NOMO-1 (cell line): ENCODE data around the gene GSTM2.
"Not testable (repeated sequence)": the region's sequence is repeated elsewhere in the genome, so short reads cannot be mapped to it uniquely, and the experiment has no call there.

Experiments
- DNase-seq, 2 experiments: peaks; one replicate each; lab custom pipeline; 2025; ENCODE audit not compliant: unreplicated experiment in 2 of 2; lab: John Stamatoyannopoulos, UW

GSTM2 gene

GRCh38 chr1:109673861-109674260, 6.0 kb downstream of the GSTM2 start:
- not testable (repeated sequence) for DNase-seq

- not testable (repeated sequence) for DNase-seq
Measured at GRCh38 chr1:109676683-109677381, 9.0 kb downstream of the GSTM2 start.

- no peak for DNase-seq
Measured at GRCh38 chr1:109677459-109677858, 9.6 kb downstream of the GSTM2 start.

- DNase-seq: not testable (repeated sequence)
Measured at GRCh38 chr1:109678637-109679036, 10.8 kb downstream of the GSTM2 start.

- DNase-seq: not testable (repeated sequence)
Measured at GRCh38 chr1:109684777-109685176, 16.9 kb downstream of the GSTM2 start.

- DNase-seq: not testable (repeated sequence)
Measured at GRCh38 chr1:109685399-109685798, 17.5 kb downstream of the GSTM2 start.

- not testable (repeated sequence) for DNase-seq
Measured at GRCh38 chr1:109685890-109686289, 18.0 kb downstream of the GSTM2 start.

- not testable (repeated sequence) for DNase-seq
Measured at GRCh38 chr1:109687109-109687508, 19.3 kb downstream of the GSTM2 start.

- DNase-seq: no peak
Measured at GRCh38 chr1:109687641-109688499, 20.0 kb downstream of the GSTM2 start, which contains the start of gene GSTM1. Gene GSTM1, plus strand, starts transcription at chr1:109687817. Its CDS starts 57 bp downstream, at chr1:109687874.

GRCh38 chr1:109689844-109690405, 22.1 kb downstream of the GSTM2 start:
- DNase-seq: no peak

- no peak for DNase-seq
Measured at GRCh38 chr1:109691759-109692158, 23.9 kb downstream of the GSTM2 start.

- not testable (repeated sequence) for DNase-seq
Measured at GRCh38 chr1:109694400-109694799, 26.5 kb downstream of the GSTM2 start.

- DNase-seq: not testable (repeated sequence)
Measured at GRCh38 chr1:109695138-109695537, 27.3 kb downstream of the GSTM2 start.

- no peak for DNase-seq
Measured at GRCh38 chr1:109697066-109697465, 29.2 kb downstream of the GSTM2 start.

GRCh38 chr1:109697861-109698260, 30.0 kb downstream of the GSTM2 start:
- not testable (repeated sequence) for DNase-seq

- not testable (repeated sequence) for DNase-seq
Measured at GRCh38 chr1:109702940-109703339, 35.1 kb downstream of the GSTM2 start.

GRCh38 chr1:109704173-109704572, 36.3 kb downstream of the GSTM2 start:
- no peak for DNase-seq

GRCh38 chr1:109705411-109705810, 37.6 kb downstream of the GSTM2 start:
- DNase-seq: no peak

- DNase-seq: not testable (repeated sequence)
Measured at GRCh38 chr1:109708949-109709348, 41.1 kb downstream of the GSTM2 start.

- DNase-seq: not testable (repeated sequence)
Measured at GRCh38 chr1:109709822-109710221, 42.0 kb downstream of the GSTM2 start.

- DNase-seq: not testable (repeated sequence)
Measured at GRCh38 chr1:109711593-109712320, 43.9 kb downstream of the GSTM2 start, which contains the start of gene GSTM5. Gene GSTM5, plus strand, starts transcription at chr1:109712251. Its CDS starts 62 bp downstream, at chr1:109712313.
